B cell (primary cell): Measurements from ENCODE around the gene MRTFB. TPM values are rescaled to one million over a fixed set of nuclear protein-coding genes. Genes with fewer than 3 reads are reported as not detected.

Experiments used
- ATAC-seq: fragments of 200-7000 bp; cut with Tn5 transposase; one replicate; pipeline ENCODE4 v1.10.0; 2021; ENCODE audit warnings: low read depth, mild to moderate bottlenecking, moderate number of reproducible peaks, moderate library complexity
- CTCF ChIA-PET: fragments of 350-600 bp; sonication (Branson Sonifier 250); formaldehyde crosslinking; loops from one replicate; lab custom pipeline; 2021; ENCODE audit warnings: antibody characterized with exemption, inconsistent platforms; lab: Charles Lee
- POLR2A ChIA-PET: fragments of 350-600 bp; sonication (Branson Sonifier 250); formaldehyde crosslinking; loops from one replicate; lab custom pipeline; 2021; ENCODE audit warnings: antibody characterized with exemption; lab: Charles Lee
- DNase-seq: peaks from one replicate; pipeline ENCODE4 v3.0.0; 2013
- H2AFZ ChIP-seq: 2 replicates; pipeline ENCODE4 v1.6.1; 2012; ENCODE audit warnings: mild to moderate bottlenecking, low read depth, low read length; ENCODE audit not compliant: insufficient read depth, poor library complexity, severe bottlenecking
- H3K27ac ChIP-seq, 2 donors: 1 replicate in 1 of 2; 2 replicates in 1 of 2; pipeline ENCODE4 v1.5.1; 2012 to 2013; ENCODE audit warnings: low read length in 2 of 2, mild to moderate bottlenecking in 2 of 2, moderate library complexity in 1 of 2
- H3K27me3 ChIP-seq, 4 experiments: fragments of 200-600 bp in 1 of 4; sonication (generic) in 1 of 4; replicated peaks in 1 of 4; 1 replicate in 2 of 4; 2 replicates in 2 of 4; pipeline versions ENCODE4 v1.6.1 to v1.7.0; 2013 to 2016; ENCODE audit warnings: low read length in 3 of 4, mild to moderate bottlenecking in 2 of 4, mixed read lengths in 1 of 4, moderate library complexity in 1 of 4; ENCODE audit not compliant: insufficient read depth in 4 of 4, control insufficient read depth in 3 of 4; ENCODE audit errors: control extremely low read depth in 1 of 4
- H3K36me3 ChIP-seq, 2 experiments: replicated peaks in 1 of 2; 1 replicate in 1 of 2; 2 replicates in 1 of 2; pipeline versions ENCODE4 v1.6.1 to v1.7.1; 2013; ENCODE audit warnings: low read length in 1 of 2; ENCODE audit not compliant: insufficient read depth in 2 of 2, control insufficient read depth in 1 of 2; ENCODE audit errors: control extremely low read depth in 1 of 2, extremely low read depth in 1 of 2
- H3K4me1 ChIP-seq, 2 donors: fragments of 200-600 bp in 1 of 2; sonication (generic) in 1 of 2; 1 replicate in 1 of 2; 2 replicates in 1 of 2; pipeline versions ENCODE4 v1.5.1 to v1.6.1; 2013 to 2017; ENCODE audit warnings: low read length in 2 of 2; ENCODE audit not compliant: control insufficient read depth in 2 of 2, insufficient read depth in 2 of 2
- H3K4me2 ChIP-seq: replicated peaks from 2 replicates; pipeline ENCODE3; 2012; ENCODE audit warnings: mild to moderate bottlenecking, low read depth, low read length; ENCODE audit not compliant: poor library complexity, severe bottlenecking
- H3K4me3 ChIP-seq, 5 experiments: fragments of 200-600 bp in 1 of 5; sonication (generic) in 1 of 5; 1 replicate in 3 of 5; 2 replicates in 2 of 5; pipeline versions ENCODE4 v1.5.1 to v1.7.0; 2011 to 2016; ENCODE audit warnings: low read length in 4 of 5, mild to moderate bottlenecking in 4 of 5, low read depth in 2 of 5, control low read depth in 1 of 5, moderate library complexity in 1 of 5; ENCODE audit not compliant: insufficient read depth in 1 of 5; ENCODE audit errors: control extremely low read depth in 1 of 5, extremely low read depth in 1 of 5
- H3K79me2 ChIP-seq: fragments of 200-600 bp; sonication (generic); one replicate; pipeline ENCODE4 v1.6.0; 2016; ENCODE audit warnings: low read length; ENCODE audit not compliant: control insufficient read depth, insufficient read depth
- H3K9ac ChIP-seq: fragments of 200-600 bp; sonication (generic); 2 replicates; pipeline ENCODE4 v1.6.1; 2017; ENCODE audit warnings: mild to moderate bottlenecking, low read length, moderate library complexity
- H3K9me3 ChIP-seq, 3 donors: one replicate each; pipeline versions ENCODE4 v1.6.1 to v1.7.1; 2013; ENCODE audit warnings: low read length in 2 of 3; ENCODE audit not compliant: control insufficient read depth in 2 of 3, insufficient read depth in 1 of 3; ENCODE audit errors: control extremely low read depth in 1 of 3
- H4K20me1 ChIP-seq: 2 replicates; pipeline ENCODE4 v1.6.0; 2012; ENCODE audit warnings: mild to moderate bottlenecking, low read length; ENCODE audit not compliant: insufficient read depth, control insufficient read depth, poor library complexity, severe bottlenecking
- H3K27ac Mint-ChIP-seq: one replicate; pipeline ENCODE4 v1.8.0; 2021; ENCODE audit warnings: mixed read lengths
- H3K27me3 Mint-ChIP-seq: one replicate; pipeline ENCODE4 v1.8.0; 2021; ENCODE audit warnings: mixed read lengths
- H3K4me1 Mint-ChIP-seq: one replicate; pipeline ENCODE4 v1.8.0; 2021; ENCODE audit warnings: mixed read lengths
- H3K4me3 Mint-ChIP-seq: one replicate; pipeline ENCODE4 v1.8.0; 2021; ENCODE audit warnings: mixed read lengths
- H3K9me3 Mint-ChIP-seq: one replicate; pipeline ENCODE4 v1.8.0; 2022; ENCODE audit warnings: mixed read lengths; ENCODE audit not compliant: insufficient read depth
- CTCF ChIP-seq: fragments of 200-600 bp; IDR thresholded peaks from one replicate; pipeline ENCODE4 v1.8.0; 2022; ENCODE audit warnings: antibody characterized with exemption, mild to moderate bottlenecking
- EZH2 ChIP-seq: IDR thresholded peaks from 2 replicates; pipeline ENCODE4 v1.6.1; 2012; ENCODE audit warnings: borderline replicate concordance, low read depth, mild to moderate bottlenecking, moderate library complexity, low read length; ENCODE audit not compliant: insufficient read depth, poor library complexity, severe bottlenecking
- WGBS: methylation state at CpG from one replicate; pipeline ENCODE4 v1.1.5; 2013; ENCODE audit warnings: missing lambda C conversion rate; ENCODE audit not compliant: insufficient coverage; 5-methylcytosine and 5-hydroxymethylcytosine counted together
- intact Hi-C: fragments of 100-400 bp; cut with micrococcal nuclease; formaldehyde crosslinking; loops from one replicate; pipeline ENCODE4 v1.10.0; 2022
- polyA plus RNA-seq: library from polyadenylated mRNA; depleted of rRNA; stranded (reverse); fragments of >200 nt; gene quantifications from 2 replicates; pipeline ENCODE4 v1.2.3, GENCODE V29; 2012
- total RNA-seq, 2 donors: library from RNA; stranded (reverse); fragments of 120-200 nt in 1 of 2; gene quantifications; 1 replicate in 1 of 2; 2 replicates in 1 of 2; pipeline versions ENCODE4 v1.2.3 to v1.2.4, GENCODE V29; 2013 to 2022

Gene MRTFB
- total and polyA plus RNA-seq, 2 donors (not counting 1 experiment from before 2014, with no cell fraction given), result 6.6 to 39.5 TPM

- intact Hi-C loops, result no loop called here
- CTCF ChIA-PET, result no interaction called here
- H2AFZ ChIP-seq, result no peak overlapping the region
- H3K79me2 ChIP-seq, result no peaks in the 10 kb centered on the region
- WGBS, result 82% methylated on average over 5 of the region's 10 CpGs
- H3K27me3 ChIP-seq, result no peaks in the 10 kb centered on the region
- H3K4me3 ChIP-seq, result no peak overlapping the region
- Mint-ChIP-seq H3K9me3 (no peaks in the 10 kb centered on the region), H3K4me1 (peaks cover under 1% of the 10 kb centered on the region), H3K27me3 (no peaks in the 10 kb centered on the region), H3K4me3 (no peak overlapping the region), H3K27ac (no peak overlapping the region)
- H3K9me3 ChIP-seq, result no peaks in the 10 kb centered on the region
- H3K27ac ChIP-seq, result no peak overlapping the region
- POLR2A ChIA-PET, result no interaction called here
- H4K20me1 ChIP-seq, result no peaks in the 10 kb centered on the region
- no peak overlapping the region for H3K9ac ChIP-seq
- no peaks in the 10 kb centered on the region for H3K36me3 ChIP-seq
- no peak for ATAC-seq
- TF ChIP-seq EZH2 (no peak), CTCF (no peak)
- peaks cover under 1% of the 10 kb centered on the region in 2 donors for H3K4me1 ChIP-seq
- no peak overlapping the region for H3K4me2 ChIP-seq
- no peak for DNase-seq
Measured at GRCh38 chr16:14187517-14188338, 116.6 kb downstream of the MRTFB start.

GRCh38 chr16:14193316-14193871 is 122.3 kb downstream of the MRTFB start:
- WGBS, result 22% methylated on average over 1 of the region's 6 CpGs
- peak; percentile 70 for ATAC-seq
- H3K27ac Mint-ChIP-seq, result peak overlapping the region; percentile 53

More at GRCh38 chr16:14193316-14193871, 122.3 kb downstream of the MRTFB start:
- Histone ChIP-seq H3K4me1 (peaks cover 9 to 21% of the 10 kb centered on the region in 2 donors), H3K79me2 (no peaks in the 10 kb centered on the region), H3K4me3 (no peak overlapping the region), H3K9me3 (no peaks in the 10 kb centered on the region), H3K4me2 (peak overlapping the region; percentile 60), H2AFZ (peak overlapping the region; percentile 69), H3K36me3 (no peaks in the 10 kb centered on the region), H4K20me1 (no peaks in the 10 kb centered on the region), H3K27ac (peak overlapping the region in 1 of 2 donors; percentile 72), H3K27me3 (no peaks in the 10 kb centered on the region), H3K9ac (peak overlapping the region; percentile 42)
- H3K27me3 Mint-ChIP-seq, result no peaks in the 10 kb centered on the region
- ChIA-PET CTCF (interaction anchor here (0.7 kb wide), 1 partner anchor 212 kb away, joined by 3 read pairs; no protein-coding TSS in a partner anchor), POLR2A (no interaction called here)
- no peaks in the 10 kb centered on the region for H3K9me3 Mint-ChIP-seq
- TF ChIP-seq EZH2 (no peak), CTCF (no peak)
- H3K4me3 Mint-ChIP-seq, result peak overlapping the region; percentile 24
- DNase-seq, result peak; percentile 36
- intact Hi-C loops, result no loop called here
- peaks cover 21% of the 10 kb centered on the region for H3K4me1 Mint-ChIP-seq
